Activated T-cell treated with anti-CD3 and anti-CD28 coated beads, Interleukin-2, amount 50 U/mL, for 24 hours (primary cell): ENCODE data around the gene MAD1L1.
"Not testable (repeated sequence)": the region's sequence is repeated elsewhere in the genome, so short reads cannot be mapped to it uniquely, and the experiment has no call there.

Experiments used
- DNase-seq: peaks from one replicate; pipeline ENCODE4 v3.0.0-alpha.2; 2020
- H3K27ac Mint-ChIP-seq: 2 replicates; pipeline ENCODE4 v1.8.0; 2020; ENCODE audit warnings: mild to moderate bottlenecking, mixed read lengths
- H3K27me3 Mint-ChIP-seq: 2 replicates; pipeline ENCODE4 v1.8.0; 2020; ENCODE audit warnings: mixed read lengths
- H3K36me3 Mint-ChIP-seq: 2 replicates; pipeline ENCODE4 v1.8.0; 2020; ENCODE audit warnings: low read depth, mixed read lengths
- H3K4me1 Mint-ChIP-seq: 2 replicates; pipeline ENCODE4 v1.8.0; 2020; ENCODE audit warnings: low read depth, mixed read lengths
- H3K4me3 Mint-ChIP-seq: 2 replicates; pipeline ENCODE4 v1.8.0; 2020; ENCODE audit warnings: mild to moderate bottlenecking, moderate library complexity, mixed read lengths
- H3K9me3 Mint-ChIP-seq: 2 replicates; pipeline ENCODE4 v1.8.0; 2020; ENCODE audit warnings: mixed read lengths

MAD1L1 gene

DNA sequence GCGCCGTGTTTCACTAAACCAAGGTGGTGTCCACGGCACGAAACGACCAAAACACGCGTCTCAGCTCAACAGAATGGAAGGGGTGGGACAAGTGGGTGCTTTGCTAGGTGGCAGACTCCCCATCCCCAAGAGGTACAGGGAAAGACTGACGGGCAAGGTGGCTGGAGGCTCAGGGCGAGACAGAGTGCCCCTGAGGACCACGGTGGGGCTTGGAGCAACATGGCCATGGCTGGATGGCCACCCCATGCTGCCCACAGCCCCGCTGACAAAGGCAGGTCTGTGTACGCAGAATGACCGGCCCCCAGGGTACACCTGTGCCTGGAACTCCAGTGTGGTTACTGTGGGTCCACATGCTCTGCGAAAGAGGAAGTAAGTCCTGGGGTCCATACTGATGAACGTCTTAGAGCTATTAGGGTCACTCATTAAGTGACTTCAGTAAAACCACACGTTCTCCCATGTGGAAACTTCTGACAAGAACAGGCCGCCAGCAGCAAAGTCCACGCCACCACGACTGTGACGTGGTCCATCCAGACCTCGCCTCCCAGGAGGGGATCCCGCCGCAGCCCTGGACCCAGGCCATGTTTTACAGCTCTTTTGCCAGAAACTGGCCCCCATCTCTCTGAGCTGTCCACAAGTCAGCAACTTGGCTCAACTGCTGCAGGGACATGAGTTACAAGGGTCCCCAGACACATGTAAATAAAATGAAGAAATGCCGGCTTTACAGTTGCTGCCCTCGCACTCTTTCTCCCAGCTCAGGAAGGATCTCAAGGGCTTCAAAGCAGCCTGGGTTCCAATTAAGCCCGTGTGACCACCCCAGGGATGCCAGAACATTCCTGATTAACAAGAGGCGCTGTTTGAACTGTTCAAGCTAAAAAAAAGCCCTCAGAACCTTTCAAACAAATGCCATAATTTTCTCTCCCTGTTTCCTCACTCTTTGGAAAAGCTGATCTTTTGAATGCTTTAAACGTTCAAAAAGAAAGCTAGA lies 66.8 kb downstream of the MAD1L1 start:
- Mint-ChIP-seq H3K27ac (no peak overlapping the region), H3K36me3 (peaks cover 49% of the 10 kb centered on the region)
- no peak for DNase-seq

DNA sequence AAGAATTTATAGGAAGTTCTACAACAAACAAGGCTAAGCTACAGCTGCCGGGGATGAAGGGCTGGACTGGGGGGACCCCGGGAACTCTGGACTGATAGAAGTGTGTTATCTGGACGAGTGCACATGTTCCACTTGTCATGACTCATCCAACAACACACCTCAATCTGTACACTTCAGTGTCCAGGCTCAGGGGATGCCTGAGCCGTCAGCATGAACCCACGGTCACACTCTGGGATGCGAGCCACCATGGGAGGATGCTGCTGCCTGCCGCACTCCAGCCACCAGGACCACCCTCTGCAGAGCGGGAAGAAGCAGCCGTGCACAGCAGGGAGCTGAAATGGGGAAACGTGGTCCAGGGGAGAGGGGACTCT lies 67.5 kb downstream of the MAD1L1 start:
- no peaks in the 10 kb centered on the region for H3K27me3 Mint-ChIP-seq
- H3K36me3 Mint-ChIP-seq = peaks cover 48% of the 10 kb centered on the region
- H3K4me3 Mint-ChIP-seq = no peak overlapping the region
- no peak overlapping the region for H3K27ac Mint-ChIP-seq
- H3K4me1 Mint-ChIP-seq = peaks cover 4% of the 10 kb centered on the region
- no peaks in the 10 kb centered on the region for H3K9me3 Mint-ChIP-seq
- DNase-seq = no peak

More for the DNA sequence above, 66.8 kb downstream of the MAD1L1 start:
- no peak overlapping the region for H3K4me3 Mint-ChIP-seq
- no peaks in the 10 kb centered on the region for H3K9me3 Mint-ChIP-seq
- H3K27me3 Mint-ChIP-seq = no peaks in the 10 kb centered on the region
- peaks cover 4% of the 10 kb centered on the region for H3K4me1 Mint-ChIP-seq

DNA sequence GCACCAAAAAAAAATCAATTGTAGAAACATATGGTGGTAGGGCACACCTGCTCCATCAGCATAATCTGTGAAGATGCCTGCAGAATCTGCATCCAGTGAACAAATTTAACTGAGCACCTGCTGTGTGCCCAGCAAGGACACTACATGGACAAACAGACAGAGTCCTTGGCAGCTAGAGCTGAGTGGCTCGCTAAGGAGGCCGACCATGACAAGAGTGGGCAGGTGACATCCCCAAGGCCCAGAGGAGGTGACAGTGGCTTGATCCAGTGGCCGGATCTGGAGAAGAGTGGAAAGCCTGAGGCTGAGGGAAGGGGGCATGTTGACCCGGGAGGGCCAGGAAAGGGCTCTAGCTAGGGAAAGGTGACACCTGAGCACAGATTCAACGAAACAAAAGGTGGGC lies 68.1 kb downstream of the MAD1L1 start:
- DNase-seq = no peak
- H3K9me3 Mint-ChIP-seq = no peaks in the 10 kb centered on the region
- peaks cover 45% of the 10 kb centered on the region for H3K36me3 Mint-ChIP-seq
- H3K4me1 Mint-ChIP-seq = peaks cover 4% of the 10 kb centered on the region
- no peak overlapping the region for H3K4me3 Mint-ChIP-seq
- H3K27ac Mint-ChIP-seq = no peak overlapping the region
- H3K27me3 Mint-ChIP-seq = no peaks in the 10 kb centered on the region

DNA sequence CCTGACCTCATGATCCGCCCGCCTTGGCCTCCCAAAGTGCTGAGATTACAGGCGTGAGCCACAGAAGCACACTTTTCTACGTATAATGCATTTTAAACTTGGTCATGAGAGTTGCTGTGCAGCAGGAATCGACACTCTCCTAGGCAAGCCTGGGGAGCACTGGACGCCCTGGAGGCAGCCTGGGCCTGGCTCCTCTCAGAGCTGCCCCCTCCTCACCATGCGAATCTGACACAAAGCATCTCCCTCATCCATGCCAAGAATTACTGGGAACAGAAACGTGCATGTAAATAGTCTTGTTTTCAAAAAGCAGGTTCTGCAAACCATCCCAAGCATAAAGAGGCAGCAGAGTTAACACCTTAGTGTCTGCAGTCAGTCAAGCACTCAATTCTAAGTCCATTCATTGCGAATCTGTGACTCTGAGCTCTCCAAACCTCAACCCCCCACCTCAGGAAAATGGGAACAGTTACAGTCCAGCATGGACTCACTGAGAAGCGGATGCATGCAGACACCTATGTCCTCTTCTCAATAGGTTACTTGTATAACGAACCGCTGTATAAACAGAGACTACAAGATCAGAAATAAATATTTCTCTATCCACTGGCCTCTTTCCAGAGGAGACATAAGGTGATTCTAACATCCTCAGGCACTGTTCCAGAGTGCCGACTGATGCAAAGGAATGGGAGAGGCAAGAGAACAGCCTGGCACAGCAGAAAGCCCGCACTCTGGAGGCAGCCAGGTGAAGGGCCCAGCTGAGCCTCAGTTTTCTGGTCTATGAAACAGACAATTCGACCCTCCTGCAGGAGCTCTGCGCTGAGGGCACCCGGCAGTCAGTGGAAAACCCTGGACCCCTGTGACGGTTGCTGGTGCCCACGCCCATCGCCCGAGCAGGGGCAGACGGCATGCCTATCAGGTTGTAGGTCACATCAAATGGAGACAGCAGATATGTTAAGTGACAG lies 68.9 kb downstream of the MAD1L1 start:
- Mint-ChIP-seq H3K27me3 (no peaks in the 10 kb centered on the region), H3K9me3 (no peaks in the 10 kb centered on the region), H3K4me3 (no peak overlapping the region), H3K27ac (no peak overlapping the region), H3K4me1 (peaks cover 4% of the 10 kb centered on the region), H3K36me3 (peaks cover 41% of the 10 kb centered on the region)
- no peak for DNase-seq

DNA sequence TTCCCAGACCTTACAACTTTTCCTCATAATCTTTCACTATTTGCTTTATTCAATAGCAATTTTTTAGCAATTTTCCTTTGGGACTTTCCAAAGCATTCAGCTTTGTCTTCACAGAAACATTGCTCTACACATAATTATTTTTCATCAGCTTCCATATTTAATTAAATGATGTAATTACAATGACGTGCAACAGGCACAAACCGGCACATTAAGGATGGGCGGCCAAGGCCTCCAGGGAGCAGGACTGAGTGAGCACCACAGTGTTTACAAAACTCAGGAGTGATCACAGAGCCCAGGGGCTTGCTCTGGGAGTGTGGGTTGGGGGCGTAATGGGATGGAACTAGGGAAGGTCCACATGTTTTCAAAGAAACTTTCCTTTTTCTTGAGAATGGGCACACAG lies 69.8 kb downstream of the MAD1L1 start:
- no peaks in the 10 kb centered on the region for H3K4me1 Mint-ChIP-seq
- no peak for DNase-seq
- no peaks in the 10 kb centered on the region for H3K27me3 Mint-ChIP-seq
- no peaks in the 10 kb centered on the region for H3K9me3 Mint-ChIP-seq
- no peak overlapping the region for H3K4me3 Mint-ChIP-seq
- H3K36me3 Mint-ChIP-seq = peaks cover 33% of the 10 kb centered on the region
- no peak overlapping the region for H3K27ac Mint-ChIP-seq

DNA sequence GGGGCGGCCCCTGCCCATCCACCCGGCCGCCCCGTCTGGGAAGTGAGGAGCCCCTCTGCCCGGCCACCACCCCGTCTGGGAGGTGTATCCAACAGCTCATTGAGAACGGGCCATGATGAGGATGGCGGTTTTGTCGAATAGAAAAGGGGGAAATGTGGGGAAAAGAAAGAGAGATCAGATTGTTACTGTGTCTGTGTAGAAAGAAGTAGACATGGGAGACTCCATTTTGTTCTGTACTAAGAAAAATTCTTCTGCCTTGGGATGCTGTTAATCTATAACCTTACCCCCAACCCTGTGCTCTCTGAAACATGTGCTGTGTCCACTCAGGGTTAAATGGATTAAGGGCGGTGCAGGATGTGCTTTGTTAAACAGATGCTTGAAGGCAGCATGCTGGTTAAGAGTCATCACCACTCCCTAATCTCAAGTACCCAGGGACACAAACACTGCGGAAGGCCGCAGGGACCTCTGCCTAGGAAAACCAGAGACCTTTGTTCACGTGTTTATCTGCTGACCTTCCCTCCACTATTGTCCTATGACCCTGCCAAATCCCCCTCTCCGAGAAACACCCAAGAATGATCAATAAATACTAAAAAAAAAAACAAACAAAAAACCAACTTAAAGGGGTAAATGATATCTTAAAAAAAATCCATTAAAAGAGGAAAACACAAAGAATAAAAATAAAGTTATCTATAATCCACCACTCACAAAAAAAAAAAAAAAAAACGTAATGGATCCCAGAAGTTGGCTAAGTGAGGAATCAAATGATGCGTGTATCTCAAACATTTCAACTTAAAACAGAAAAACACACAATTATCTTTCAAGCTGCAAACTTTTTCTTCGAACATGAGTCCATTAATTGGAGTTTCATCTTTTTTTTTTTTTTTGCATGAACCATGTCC lies 70.5 kb downstream of the MAD1L1 start:
- not testable (repeated sequence) for H3K9me3 Mint-ChIP-seq, DNase-seq, H3K27ac Mint-ChIP-seq, H3K4me1 Mint-ChIP-seq, H3K4me3 Mint-ChIP-seq, H3K27me3 Mint-ChIP-seq
- peaks cover 29% of the 10 kb centered on the region for H3K36me3 Mint-ChIP-seq

DNA sequence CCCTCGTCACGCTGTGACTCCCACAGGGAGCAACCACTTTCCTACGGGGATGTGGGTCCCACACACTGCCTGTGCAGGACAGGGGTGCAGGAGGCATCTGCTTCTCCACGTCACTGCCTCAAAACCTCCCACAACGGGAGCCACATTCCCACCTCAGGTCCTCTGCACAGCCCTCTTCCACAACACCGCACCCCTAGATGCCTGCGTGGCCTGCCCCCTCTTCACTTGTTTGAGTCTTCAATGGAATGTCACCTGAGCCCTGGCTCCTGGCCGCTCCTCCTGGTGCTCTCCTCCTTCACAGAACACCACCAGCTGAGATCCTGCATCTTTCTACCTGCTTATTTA lies 73.6 kb downstream of the MAD1L1 start:
- Mint-ChIP-seq H3K27ac (no peak overlapping the region), H3K27me3 (no peaks in the 10 kb centered on the region), H3K36me3 (peaks cover 25% of the 10 kb centered on the region), H3K9me3 (no peaks in the 10 kb centered on the region), H3K4me1 (no peaks in the 10 kb centered on the region), H3K4me3 (no peak overlapping the region)
- no peak for DNase-seq

DNA sequence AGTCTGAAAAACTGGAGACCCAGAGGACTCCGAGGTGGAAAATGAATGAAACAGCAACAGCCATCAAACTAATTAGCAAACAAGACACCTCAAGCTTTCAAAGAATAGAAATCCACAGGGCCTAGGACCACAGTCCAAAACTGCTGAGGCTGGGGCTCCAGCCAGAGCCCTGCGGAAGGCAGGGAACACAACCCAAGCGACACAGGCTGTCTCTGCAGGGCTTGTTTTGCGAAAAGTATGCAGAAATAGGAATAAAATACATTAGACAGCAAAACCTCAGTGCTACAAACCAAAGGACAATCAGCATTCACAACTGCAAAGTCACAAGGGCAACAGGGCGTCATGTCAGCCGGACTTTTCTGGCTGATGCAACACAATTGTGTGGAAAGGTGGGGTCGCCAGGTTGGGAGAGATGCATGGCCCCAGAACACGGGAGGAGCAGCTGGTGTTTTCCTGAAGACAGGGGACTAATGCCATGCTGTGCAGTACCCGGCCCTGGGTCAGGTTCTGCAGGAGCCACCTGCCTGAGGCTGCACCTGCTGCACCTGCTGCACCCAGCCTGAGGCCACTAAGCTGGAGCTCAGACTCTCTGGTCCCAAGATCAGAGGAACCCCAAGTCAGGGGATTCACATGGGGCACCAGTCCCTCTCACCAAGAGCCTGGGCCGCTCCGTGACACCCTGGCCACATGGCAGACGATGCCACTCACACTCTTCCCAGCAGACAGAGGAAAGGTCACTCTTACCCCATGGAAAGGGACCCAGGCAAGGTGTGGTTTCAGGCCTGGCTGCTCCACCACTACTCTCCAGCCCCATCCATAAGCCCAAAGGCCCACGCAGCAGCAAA lies 74.2 kb downstream of the MAD1L1 start:
- peaks cover 28% of the 10 kb centered on the region for H3K36me3 Mint-ChIP-seq
- H3K4me3 Mint-ChIP-seq = no peak overlapping the region
- no peak for DNase-seq
- no peaks in the 10 kb centered on the region for H3K27me3 Mint-ChIP-seq
- no peaks in the 10 kb centered on the region for H3K9me3 Mint-ChIP-seq
- H3K27ac Mint-ChIP-seq = no peak overlapping the region
- H3K4me1 Mint-ChIP-seq = no peaks in the 10 kb centered on the region

DNA sequence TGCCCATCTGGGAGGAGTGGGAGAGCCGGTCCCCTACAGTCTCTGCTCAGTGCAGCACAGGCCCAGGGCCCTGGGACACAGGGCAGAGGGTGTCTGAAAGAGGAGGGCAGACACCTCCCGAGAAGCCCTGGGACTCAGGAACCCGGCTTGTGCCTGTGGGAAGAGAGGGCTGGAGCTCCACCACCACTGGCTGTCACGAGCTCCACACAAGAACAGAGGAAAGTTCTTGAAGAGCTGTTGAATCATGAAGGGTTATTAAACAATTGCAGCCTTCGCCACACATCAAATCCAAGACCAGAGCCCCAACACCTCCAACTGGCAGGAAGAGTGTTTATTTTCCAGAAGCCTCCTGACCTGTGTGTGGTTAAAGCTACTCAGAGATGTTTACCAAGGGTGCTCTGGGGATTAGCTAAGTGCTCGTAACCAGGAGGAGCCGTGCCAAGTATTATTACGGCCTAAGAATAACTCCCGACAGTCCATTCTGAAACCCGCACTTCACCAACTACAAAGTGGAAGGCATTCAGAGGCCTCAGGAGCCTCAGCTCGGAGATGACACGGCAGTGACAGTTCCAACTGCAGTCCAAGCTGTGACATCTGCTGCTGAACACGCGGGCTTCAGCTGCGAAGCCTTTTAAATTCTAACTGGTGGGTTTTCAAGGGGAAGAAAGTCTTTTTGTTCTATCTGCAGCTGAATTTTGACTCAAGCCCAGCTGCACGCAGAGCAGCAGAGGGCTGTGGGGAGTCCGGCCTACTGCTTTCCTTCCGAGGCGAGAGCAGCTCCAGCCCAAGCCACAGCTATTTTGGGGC lies 75.1 kb downstream of the MAD1L1 start:
- Mint-ChIP-seq H3K9me3 (no peaks in the 10 kb centered on the region), H3K4me3 (no peak overlapping the region), H3K27me3 (no peaks in the 10 kb centered on the region), H3K4me1 (no peaks in the 10 kb centered on the region), H3K36me3 (peaks cover 29% of the 10 kb centered on the region), H3K27ac (no peak overlapping the region)
- DNase-seq = no peak

DNA sequence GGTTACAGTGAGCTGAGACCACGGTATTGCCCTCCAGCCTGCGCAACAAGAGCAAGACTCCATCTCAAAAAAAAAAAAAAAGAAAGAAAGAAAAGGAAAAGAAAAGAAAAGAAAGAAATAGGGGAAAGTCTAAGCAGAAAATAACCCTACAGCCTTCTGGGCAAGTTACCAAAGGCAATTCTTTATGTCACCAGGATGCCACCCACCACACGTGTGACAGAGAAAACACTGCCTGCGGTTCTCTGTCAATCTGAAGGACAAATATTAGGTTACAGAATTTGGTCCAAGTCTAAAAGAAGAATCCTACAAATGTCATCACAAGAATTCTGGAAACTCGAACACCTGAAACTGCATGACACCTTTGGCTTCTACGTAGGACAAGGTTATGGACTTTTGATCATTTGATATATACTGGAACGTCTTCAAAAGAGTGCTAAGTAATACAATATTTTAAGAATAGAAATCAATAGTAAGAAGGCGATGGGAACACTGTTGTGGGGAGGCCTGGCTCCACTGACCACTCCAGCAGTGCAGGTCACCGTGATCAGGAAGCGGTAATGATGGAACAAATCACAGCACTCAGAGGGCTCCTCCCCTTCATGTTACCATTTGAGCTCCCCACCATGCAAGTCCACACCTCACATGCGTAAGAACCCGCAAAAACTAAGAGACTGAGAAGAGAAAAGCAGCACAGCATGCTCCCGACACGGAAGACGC lies 75.8 kb downstream of the MAD1L1 start:
- Mint-ChIP-seq H3K27ac (no peak overlapping the region), H3K4me3 (no peak overlapping the region), H3K36me3 (peaks cover 29% of the 10 kb centered on the region), H3K27me3 (no peaks in the 10 kb centered on the region), H3K4me1 (no peaks in the 10 kb centered on the region), H3K9me3 (no peaks in the 10 kb centered on the region)
- DNase-seq = no peak

DNA sequence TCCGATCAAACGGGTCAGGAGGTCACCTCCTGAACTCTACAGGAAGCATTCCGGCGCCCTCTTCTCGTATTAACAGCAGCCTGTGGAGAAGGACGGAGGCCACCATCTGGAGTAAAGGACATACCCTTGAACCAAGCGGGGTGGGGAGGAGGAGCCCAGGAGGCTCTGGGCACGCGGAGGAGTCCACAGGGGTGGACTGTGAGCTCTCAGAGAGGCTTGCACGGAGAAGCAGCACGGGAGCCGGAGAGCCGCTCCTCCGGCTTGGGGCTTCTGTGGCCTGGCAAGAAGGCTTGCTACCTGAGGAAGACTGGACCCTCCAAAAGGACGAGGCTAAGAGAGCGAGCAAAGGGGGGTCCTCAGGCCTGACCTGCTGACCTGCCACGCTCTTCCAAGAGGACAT lies 77.9 kb downstream of the MAD1L1 start:
- Mint-ChIP-seq H3K9me3 (no peaks in the 10 kb centered on the region), H3K27ac (no peak overlapping the region), H3K4me3 (no peak overlapping the region), H3K27me3 (no peaks in the 10 kb centered on the region), H3K36me3 (peaks cover 28% of the 10 kb centered on the region), H3K4me1 (no peaks in the 10 kb centered on the region)
- DNase-seq = no peak

DNA sequence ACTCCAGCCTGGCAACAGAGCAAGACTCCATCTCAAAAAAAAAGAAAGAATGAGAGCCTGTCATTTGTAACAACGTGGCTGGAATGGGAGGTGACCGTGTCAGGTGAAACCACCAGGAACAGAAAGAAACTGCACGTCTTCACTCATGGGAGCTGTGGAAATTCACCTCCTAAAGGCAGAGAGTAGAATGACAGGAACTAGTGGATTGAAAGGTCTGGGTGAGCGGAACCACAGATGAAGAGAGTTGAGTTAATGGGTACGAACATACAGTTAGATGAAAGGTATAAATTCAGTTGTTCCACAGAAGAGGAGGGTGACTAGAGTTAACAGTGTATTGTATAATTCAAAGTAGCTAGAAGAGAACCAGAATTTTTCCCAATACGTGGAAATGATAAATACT lies 78.6 kb downstream of the MAD1L1 start:
- H3K27ac Mint-ChIP-seq = no peak overlapping the region
- H3K9me3 Mint-ChIP-seq = no peaks in the 10 kb centered on the region
- H3K27me3 Mint-ChIP-seq = no peaks in the 10 kb centered on the region
- no peak for DNase-seq
- H3K4me3 Mint-ChIP-seq = no peak overlapping the region
- H3K36me3 Mint-ChIP-seq = peaks cover 31% of the 10 kb centered on the region
- no peaks in the 10 kb centered on the region for H3K4me1 Mint-ChIP-seq
